Heart left ventricle (tissue), 16 donors: Measurements from ENCODE around the gene CCDC150. TPM values are rescaled to one million over a fixed set of nuclear protein-coding genes. Genes with fewer than 3 reads are reported as not detected.

Source experiments
- ATAC-seq, 4 donors: fragments of 200-7000 bp; cut with Tn5 transposase; one replicate each; pipeline ENCODE4 v1.9.1; 2020 to 2022; ENCODE audit warnings: moderate library complexity in 4 of 4, mild to moderate bottlenecking in 3 of 4, moderate number of reproducible peaks in 1 of 4
- DNase-seq, 5 donors: peaks; one replicate each; pipeline ENCODE4 v3.0.0-alpha.2; 2020
- H3K27ac ChIP-seq, 12 donors: fragments of 200-600 bp; sonication (generic) in 4 of 12; one replicate each; pipeline versions ENCODE4 v1.5.0 to v1.8.0; 2016 to 2022; ENCODE audit warnings: mild to moderate bottlenecking in 2 of 12
- H3K27me3 ChIP-seq, 9 donors: fragments of 200-600 bp; sonication (generic) in 2 of 9; one replicate each; pipeline versions ENCODE4 v1.5.1 to v1.8.0; 2016 to 2022; ENCODE audit warnings: mild to moderate bottlenecking in 3 of 9
- H3K36me3 ChIP-seq, 9 donors: fragments of 200-600 bp; sonication (generic) in 2 of 9; one replicate each; pipeline versions ENCODE4 v1.5.0 to v1.8.0; 2018 to 2022; ENCODE audit warnings: mild to moderate bottlenecking in 2 of 9
- H3K4me1 ChIP-seq, 12 donors: fragments of 200-600 bp; sonication (generic) in 4 of 12; one replicate each; pipeline versions ENCODE4 v1.5.0 to v1.8.0; 2016 to 2022; ENCODE audit warnings: mild to moderate bottlenecking in 3 of 12
- H3K4me3 ChIP-seq, 12 donors: fragments of 200-600 bp; sonication (generic) in 4 of 12; one replicate each; pipeline versions ENCODE4 v1.5.0 to v1.8.0; 2017 to 2022; ENCODE audit warnings: mild to moderate bottlenecking in 9 of 12, moderate library complexity in 4 of 12
- H3K9me3 ChIP-seq, 12 donors: fragments of 200-600 bp; sonication (generic) in 4 of 12; one replicate each; pipeline versions ENCODE4 v1.5.0 to v1.8.0; 2016 to 2022; ENCODE audit warnings: mild to moderate bottlenecking in 1 of 12
- CTCF ChIP-seq, 12 donors: fragments of 200-600 bp; sonication (generic) in 4 of 12; IDR thresholded peaks; one replicate each; pipeline versions ENCODE4 v1.5.0 to v1.8.0; 2018 to 2022; ENCODE audit warnings: antibody characterized with exemption in 12 of 12, mild to moderate bottlenecking in 5 of 12
- POLR2A ChIP-seq, 2 donors: fragments of 450-650 bp; IDR thresholded peaks; one replicate each; pipeline ENCODE4 v1.6.1; 2017; ENCODE audit warnings: antibody characterized with exemption in 2 of 2, mild to moderate bottlenecking in 2 of 2, moderate library complexity in 2 of 2
- WGBS, 4 donors: extraction: QIAGEN DNeasy Blood & Tissue Kit in 2 of 4; methylation state at CpG; one replicate each; pipeline versions ENCODE4 v1.1.5 to v1.1.7; 2013 to 2018; 5-methylcytosine and 5-hydroxymethylcytosine counted together
- intact Hi-C, 10 donors: fragments of 100-400 bp; cut with DNase I; formaldehyde crosslinking; loops; one replicate each; pipeline versions ENCODE4 v1.11.1 to v1.14.2; 2022
- polyA plus RNA-seq, 2 donors: library from polyadenylated mRNA; stranded (reverse); fragments of 200-250 nt; gene quantifications; one replicate each; pipeline ENCODE4 v1.2.3, GENCODE V29; 2013
- total RNA-seq, 9 donors: library from RNA; depleted of rRNA in 2 of 9; stranded (reverse); fragments of >200 nt in 2 of 9; fragmentation: NEBNext Ultra II Directional in 3 of 9; extraction: Animal tissue kit (Norgen Biotek cat#: 25700) in 3 of 9; gene quantifications; one replicate each; pipeline versions ENCODE4 v1.1.0 to v1.2.4, GENCODE V29; 2016 to 2023
- donor health status: ischemic (EF 13 %, LVEDD 7.1; RV severe dilation, severe dysfunction).
- donor health status: healthy with polysubstance abuse.
- donor health status: DM: no; HTN: yes; CAD: no.
- donor health status: DM: no; HTN: no; CAD: no.
- donor health status: ischemic (EF 25% LVEDD 6.9; RV normal size, moderate dysfunction).
- donor health status: ischemic (EF 25% LVEDD 5.7; RV mildly dilated, moderate dysfunction).
- donor health status: healthy.
- donor health status: DM: yes; HTN: yes; CAD: no.
- donor health status: ischemic (EF 35%, LVEDD 5.7; RV mildly dilated, moderate dysfunction).
- donor health status: nonischemic (EF 11% LVEDD 7.7; RV severe dilation, severe dysfunction).
- donor health status: DM: yes; HTN: yes; CAD: no.
- donor health status: PGD.
- donor health status: ischemic (EF 29% LVEDD 5.4; RV normal size, mild dysfunction).
- donor health status: nonischemic (EF 23%, LVEDD 6.1; RV moderate dilation, normal function).

CCDC150 gene
- total and polyA plus RNA-seq, 11 donors = 0.24 to 4.5 (median 1.2) TPM; not detected in 1

- no peak overlapping the region for H3K27ac ChIP-seq
- intact Hi-C loops = no loop called here
- DNase-seq (no peak), ATAC-seq (no peak)
- H3K4me1 ChIP-seq = no peaks in the 10 kb centered on the region
- no peak for TF ChIP-seq POLR2A (IDR thresholded peaks at IDR 0.05)
- no peak for TF ChIP-seq CTCF (IDR thresholded peaks at IDR 0.05)
- H3K9me3 ChIP-seq = peaks cover 0 to 22% (median 0%) of the 10 kb centered on the region in 12 donors
- 34 to 62% (median 52%) methylated on average over 3 of the region's 3 CpGs for WGBS, 4 donors
- H3K4me3 ChIP-seq = no peak overlapping the region
- no peaks in the 10 kb centered on the region for H3K27me3 ChIP-seq
- no peaks in the 10 kb centered on the region for H3K36me3 ChIP-seq
Observed at GRCh38 chr2:196742685-196743084, 103.2 kb downstream of the CCDC150 start.

- H3K4me3 ChIP-seq = no peak overlapping the region
- ATAC-seq (no peak), DNase-seq (no peak)
- H3K9me3 ChIP-seq = peaks cover 0 to 19% (median 0%) of the 10 kb centered on the region in 12 donors
- no peak overlapping the region for H3K27ac ChIP-seq
- 86 to 95% (median 92%) methylated on average over 7 of the region's 7 CpGs for WGBS, 4 donors
- no peaks in the 10 kb centered on the region for H3K36me3 ChIP-seq
- H3K27me3 ChIP-seq = no peaks in the 10 kb centered on the region
- intact Hi-C loops = no loop called here
- H3K4me1 ChIP-seq = no peaks in the 10 kb centered on the region
- TF ChIP-seq CTCF (IDR thresholded peaks at IDR 0.05) (no peak), POLR2A (IDR thresholded peaks at IDR 0.05) (no peak)
Observed at GRCh38 chr2:196743165-196743564, 103.7 kb downstream of the CCDC150 start.

- H3K27ac ChIP-seq = no peak overlapping the region
- no peaks in the 10 kb centered on the region for H3K9me3 ChIP-seq
- no peak for DNase-seq
- intact Hi-C loops = no loop called here
- H3K27me3 ChIP-seq = no peaks in the 10 kb centered on the region
- ATAC-seq = no peak
- H3K4me1 ChIP-seq = peaks cover 0 to under 1% (median 0%) of the 10 kb centered on the region in 12 donors
- TF ChIP-seq POLR2A (IDR thresholded peaks at IDR 0.05) = no peak
- no peak for TF ChIP-seq CTCF (IDR thresholded peaks at IDR 0.05)
- no peak overlapping the region for H3K4me3 ChIP-seq
- no peaks in the 10 kb centered on the region for H3K36me3 ChIP-seq
Observed at GRCh38 chr2:196745711-196746110, 106.2 kb downstream of the CCDC150 start.

- intact Hi-C loops = no loop called here
- H3K27me3 ChIP-seq = no peaks in the 10 kb centered on the region
- ATAC-seq = no peak
- peaks cover 0 to 3% (median 0%) of the 10 kb centered on the region in 12 donors for H3K4me1 ChIP-seq
- no peak overlapping the region for H3K27ac ChIP-seq
- DNase-seq = no peak
- WGBS, 4 donors = 76 to 97% (median 82%) methylated on average over 1 of the region's 1 CpG
- no peaks in the 10 kb centered on the region for H3K9me3 ChIP-seq
- no peak overlapping the region for H3K4me3 ChIP-seq
- TF ChIP-seq POLR2A (IDR thresholded peaks at IDR 0.05) (no peak), CTCF (IDR thresholded peaks at IDR 0.05) (no peak)
- no peaks in the 10 kb centered on the region for H3K36me3 ChIP-seq
Observed at GRCh38 chr2:196747400-196747799, 107.9 kb downstream of the CCDC150 start.
